PC-3 (cell line): ENCODE measurements around the gene ADAP2. TPM values are rescaled to one million over a fixed set of nuclear protein-coding genes. Genes with fewer than 3 reads are reported as not detected.

Source experiments
- ATAC-seq: fragments of 200-7000 bp; cut with Tn5 transposase; 2 replicates; pipeline ENCODE4 v1.9.1; 2020; ENCODE audit warnings: mild to moderate bottlenecking, moderate library complexity
- BruUV-seq: library from RNA; stranded (reverse); fragments of 400-500 nt; replicated peaks from 2 replicates; lab custom pipeline; 2021; lab: Mats Ljungman, UMichigan
- CTCF ChIA-PET: fragments of 300-600 bp; sonication (Branson Sonifier 250); formaldehyde crosslinking; loops from one replicate; lab custom pipeline; 2022; ENCODE audit warnings: antibody characterized with exemption; lab: Charles Lee
- POLR2A ChIA-PET: fragments of 300-600 bp; sonication (Branson Sonifier 250); formaldehyde crosslinking; loops from one replicate; lab custom pipeline; 2022; ENCODE audit warnings: antibody characterized with exemption; ENCODE audit not compliant: unreplicated experiment; lab: Charles Lee
- DNase-seq: peaks from one replicate; pipeline ENCODE4 v3.0.0-alpha.2; 2015
- H2AFZ ChIP-seq: fragments of 300-600 bp; sonication (generic); 2 replicates; pipeline ENCODE4 v1.6.0; 2016; ENCODE audit warnings: antibody characterized with exemption, low read length
- H3F3A ChIP-seq: fragments of 300-600 bp; sonication (generic); one replicate; pipeline ENCODE4 v1.6.0; 2017; ENCODE audit warnings: antibody characterized with exemption, low read length, control low read depth, mild to moderate bottlenecking; ENCODE audit not compliant: unreplicated experiment
- H3K27ac ChIP-seq: fragments of 300-600 bp; sonication (generic); 2 replicates; pipeline ENCODE4 v1.5.1; 2016; ENCODE audit warnings: mild to moderate bottlenecking, low read length
- H3K27me3 ChIP-seq: fragments of 300-600 bp; sonication (generic); 2 replicates; pipeline ENCODE4 v1.6.1; 2016; ENCODE audit warnings: low read length, mixed read lengths
- H3K36me3 ChIP-seq: fragments of 300-600 bp; sonication (generic); 2 replicates; pipeline ENCODE4 v1.6.1; 2016; ENCODE audit warnings: low read depth, mixed run types, low read length, mixed read lengths
- H3K4me1 ChIP-seq: fragments of 300-600 bp; sonication (generic); 2 replicates; pipeline ENCODE4 v1.5.1; 2016; ENCODE audit warnings: low read length; ENCODE audit not compliant: insufficient read depth
- H3K4me2 ChIP-seq: fragments of 300-600 bp; sonication (generic); 2 replicates; pipeline ENCODE4 v1.6.0; 2016; ENCODE audit warnings: low read length
- H3K4me3 ChIP-seq: fragments of 300-600 bp; sonication (generic); 2 replicates; pipeline ENCODE4 v1.5.1; 2016; ENCODE audit warnings: mild to moderate bottlenecking, low read length, mixed read lengths
- H3K79me2 ChIP-seq: fragments of 300-600 bp; sonication (generic); 2 replicates; pipeline ENCODE4 v1.6.1; 2017; ENCODE audit warnings: low read length, mixed read lengths
- H3K9ac ChIP-seq: fragments of 300-600 bp; sonication (generic); 2 replicates; pipeline ENCODE4 v1.6.0; 2016; ENCODE audit warnings: mild to moderate bottlenecking, low read length
- H3K9me2 ChIP-seq: fragments of 300-600 bp; sonication (generic); replicated peaks from 2 replicates; pipeline ENCODE4 v1.6.1; 2016; ENCODE audit warnings: mixed run types, low read length, mixed read lengths
- H3K9me3 ChIP-seq: fragments of 300-600 bp; sonication (generic); 2 replicates; pipeline ENCODE4 v1.6.1; 2016; ENCODE audit warnings: low read length, mixed read lengths
- H4K20me1 ChIP-seq: fragments of 300-600 bp; sonication (generic); 2 replicates; pipeline ENCODE4 v1.6.1; 2016; ENCODE audit warnings: low read length, mixed read lengths
- EZH2 ChIP-seq: fragments of 300-600 bp; sonication (generic); IDR thresholded peaks from one replicate; pipeline ENCODE4 v1.6.1; 2017; ENCODE audit warnings: antibody characterized with exemption, mild to moderate bottlenecking, low read length; ENCODE audit not compliant: unreplicated experiment
- EZH2phosphoT487 ChIP-seq: fragments of 300-600 bp; sonication (generic); IDR thresholded peaks from 2 replicates; pipeline ENCODE4 v1.6.1; 2018; ENCODE audit warnings: mild to moderate bottlenecking, antibody characterized with exemption, low read length, borderline replicate concordance
- intact Hi-C: fragments of 100-400 bp; cut with micrococcal nuclease; formaldehyde crosslinking; loops from 2 replicates; pipeline ENCODE4 v1.9.0; 2023
- total RNA-seq: library from RNA; depleted of rRNA; stranded (reverse); fragments of >200 nt; gene quantifications from 2 replicates; pipeline ENCODE4 v1.2.3, GENCODE V29; 2014
- TF ChIP-seq, protein P1 (sequence below): fragments of 300-600 bp; sonication (generic); conservative IDR thresholded peaks from 2 replicates; pipeline ENCODE4 v1.5.1; 2017; ENCODE audit warnings: antibody characterized with exemption, low read depth, mild to moderate bottlenecking, low read length

Gene ADAP2
- total RNA-seq, 1 experiment from 2014 or later: 2.5 TPM

DNA sequence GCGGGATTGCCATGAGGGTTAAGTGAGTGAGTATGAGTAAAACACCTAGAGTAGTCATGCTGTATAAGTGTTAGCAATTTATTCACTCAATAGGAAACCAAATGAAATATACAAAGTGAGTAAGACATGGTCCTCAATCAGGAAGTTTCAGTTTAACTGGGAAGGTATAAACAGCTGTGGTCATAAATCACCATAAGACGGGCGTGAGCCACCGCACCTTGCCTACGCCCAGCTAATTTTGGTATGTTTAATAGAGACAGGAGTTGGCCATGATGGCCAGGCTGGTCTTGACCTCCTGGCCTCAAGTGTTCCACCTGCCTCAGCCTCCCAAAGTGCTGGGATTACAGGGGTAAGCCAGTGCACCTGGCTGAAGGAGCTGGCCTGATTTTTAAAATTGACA lies 76.1 kb downstream of the ADAP2 start:
- Histone ChIP-seq H3K9me2 (no peaks in the 10 kb centered on the region), H3K9me3 (no peaks in the 10 kb centered on the region), H4K20me1 (no peaks in the 10 kb centered on the region), H3K4me3 (no peak overlapping the region), H2AFZ (no peak overlapping the region), H3F3A (no peaks in the 10 kb centered on the region), H3K27ac (no peak overlapping the region), H3K27me3 (no peaks in the 10 kb centered on the region), H3K36me3 (no peaks in the 10 kb centered on the region), H3K4me2 (no peak overlapping the region), H3K9ac (no peak overlapping the region), H3K79me2 (no peaks in the 10 kb centered on the region), H3K4me1 (no peaks in the 10 kb centered on the region)
- no peak for ATAC-seq
- no TSS peak for BruUV-seq
- ChIA-PET CTCF (no interaction called here), POLR2A (no interaction called here)
- intact Hi-C loops: no loop called here
- no peak for DNase-seq
- no peak for TF ChIP-seq EZH2phosphoT487
- TF ChIP-seq, protein P1, sequence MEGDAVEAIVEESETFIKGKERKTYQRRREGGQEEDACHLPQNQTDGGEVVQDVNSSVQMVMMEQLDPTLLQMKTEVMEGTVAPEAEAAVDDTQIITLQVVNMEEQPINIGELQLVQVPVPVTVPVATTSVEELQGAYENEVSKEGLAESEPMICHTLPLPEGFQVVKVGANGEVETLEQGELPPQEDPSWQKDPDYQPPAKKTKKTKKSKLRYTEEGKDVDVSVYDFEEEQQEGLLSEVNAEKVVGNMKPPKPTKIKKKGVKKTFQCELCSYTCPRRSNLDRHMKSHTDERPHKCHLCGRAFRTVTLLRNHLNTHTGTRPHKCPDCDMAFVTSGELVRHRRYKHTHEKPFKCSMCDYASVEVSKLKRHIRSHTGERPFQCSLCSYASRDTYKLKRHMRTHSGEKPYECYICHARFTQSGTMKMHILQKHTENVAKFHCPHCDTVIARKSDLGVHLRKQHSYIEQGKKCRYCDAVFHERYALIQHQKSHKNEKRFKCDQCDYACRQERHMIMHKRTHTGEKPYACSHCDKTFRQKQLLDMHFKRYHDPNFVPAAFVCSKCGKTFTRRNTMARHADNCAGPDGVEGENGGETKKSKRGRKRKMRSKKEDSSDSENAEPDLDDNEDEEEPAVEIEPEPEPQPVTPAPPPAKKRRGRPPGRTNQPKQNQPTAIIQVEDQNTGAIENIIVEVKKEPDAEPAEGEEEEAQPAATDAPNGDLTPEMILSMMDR: no peak
- TF ChIP-seq EZH2: no peak

DNA sequence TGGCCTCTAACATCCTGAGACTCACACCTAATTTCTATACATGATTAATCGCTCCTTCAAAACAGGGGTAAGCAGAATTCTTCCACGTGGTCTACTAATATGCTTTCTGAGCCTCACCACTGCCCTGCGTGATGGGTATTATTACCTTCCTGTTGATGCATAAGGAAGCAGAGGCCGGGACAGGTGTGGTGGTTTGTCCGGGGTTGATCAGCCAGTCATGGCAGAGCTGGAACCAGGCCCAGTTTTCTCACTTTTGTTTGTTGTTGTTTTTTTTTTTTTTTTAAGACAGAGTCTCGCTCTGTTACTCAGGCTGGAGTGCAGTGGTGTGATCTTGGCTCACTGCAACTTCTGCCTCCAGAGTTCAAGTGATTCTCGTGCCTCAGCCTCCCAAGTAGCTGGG lies 80.3 kb downstream of the ADAP2 start:
- H2AFZ ChIP-seq: no peak overlapping the region
- ChIA-PET POLR2A (no interaction called here), CTCF (no interaction called here)
- no peak for TF ChIP-seq EZH2
- TF ChIP-seq, protein P1: no peak
- no peak for TF ChIP-seq EZH2phosphoT487
- no peak overlapping the region for H3K4me3 ChIP-seq
- no peaks in the 10 kb centered on the region for H3F3A ChIP-seq
- H3K79me2 ChIP-seq: no peaks in the 10 kb centered on the region
- H3K4me2 ChIP-seq: no peak overlapping the region
- H3K36me3 ChIP-seq: no peaks in the 10 kb centered on the region
- H3K27me3 ChIP-seq: no peaks in the 10 kb centered on the region
- no peaks in the 10 kb centered on the region for H4K20me1 ChIP-seq
- no peak for DNase-seq
- no peaks in the 10 kb centered on the region for H3K4me1 ChIP-seq
- BruUV-seq: no TSS peak
- H3K9ac ChIP-seq: no peak overlapping the region
- no peak for ATAC-seq
- no peaks in the 10 kb centered on the region for H3K9me2 ChIP-seq
- no peaks in the 10 kb centered on the region for H3K9me3 ChIP-seq
- no peak overlapping the region for H3K27ac ChIP-seq
- intact Hi-C loops: no loop called here

DNA sequence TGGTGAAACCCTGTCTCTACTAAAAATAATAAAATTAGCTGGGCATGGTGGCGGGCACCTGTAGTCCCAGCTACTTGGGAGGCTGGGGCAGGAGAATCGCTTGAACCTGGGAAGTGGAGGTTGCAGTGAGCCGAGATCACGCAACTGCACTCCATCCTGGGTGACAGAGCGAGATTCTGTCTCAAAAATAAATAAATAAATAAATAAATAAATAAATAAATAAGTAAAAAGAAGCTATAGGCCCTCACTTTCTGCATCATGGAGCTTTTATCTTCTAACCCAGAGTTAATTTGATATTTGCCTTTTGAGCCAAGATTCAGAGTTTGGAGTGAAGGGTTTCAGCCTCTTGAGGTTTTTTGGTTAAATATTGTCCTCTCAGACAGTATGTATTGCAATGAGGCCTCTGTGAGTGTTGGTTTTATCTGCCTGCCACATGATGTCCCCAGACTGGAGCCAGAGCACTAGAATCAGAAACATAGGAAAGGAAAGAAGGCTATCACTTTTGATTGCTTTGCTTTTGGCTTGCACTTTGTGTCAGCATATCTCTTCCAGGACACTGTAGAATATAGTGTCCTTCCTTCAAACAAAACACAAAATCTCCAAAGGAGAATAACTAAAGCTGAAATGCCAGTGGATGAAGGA lies 81.6 kb downstream of the ADAP2 start:
- Histone ChIP-seq H3K4me3 (no peak overlapping the region), H3F3A (no peaks in the 10 kb centered on the region), H3K27me3 (no peaks in the 10 kb centered on the region), H4K20me1 (no peaks in the 10 kb centered on the region), H2AFZ (no peak overlapping the region), H3K4me1 (peaks cover 9% of the 10 kb centered on the region; the same call in 1 of the 2 replicates), H3K36me3 (no peaks in the 10 kb centered on the region), H3K27ac (no peak overlapping the region), H3K9me2 (no peaks in the 10 kb centered on the region), H3K9me3 (no peaks in the 10 kb centered on the region), H3K4me2 (no peak overlapping the region), H3K79me2 (no peaks in the 10 kb centered on the region), H3K9ac (no peak overlapping the region)
- BruUV-seq: no TSS peak
- TF ChIP-seq EZH2 (no peak), EZH2phosphoT487 (no peak)
- TF ChIP-seq, protein P1: no peak
- DNase-seq (no peak), ATAC-seq (no peak)
- intact Hi-C loops: no loop called here
- ChIA-PET CTCF (no interaction called here), POLR2A (no interaction called here)
